HepG2 (cell line): ENCODE data around the gene TH. TPM values are rescaled to one million over a fixed set of nuclear protein-coding genes. Genes with fewer than 3 reads are reported as not detected.

Experiments used
- AHDC1 ChIP-seq: sonication (generic); formaldehyde crosslinking; IDR thresholded peaks from 2 replicates; pipeline ENCODE4 v1.5.1; 2020; ENCODE audit warnings: mild to moderate bottlenecking, missing genetic modification reagents, borderline replicate concordance
- ATF7-NPFF ChIP-seq: sonication (generic); formaldehyde crosslinking; IDR thresholded peaks from 2 replicates; pipeline ENCODE4 v1.8.1; 2023; ENCODE audit warnings: mild to moderate bottlenecking, low read depth, missing genetic modification reagents, moderate library complexity
- ERF ChIP-seq: IDR thresholded peaks from 2 replicates; pipeline ENCODE4 v1.6.1; 2018; ENCODE audit warnings: missing biosample characterization, missing genetic modification reagents
- MYC ChIP-seq: sonication (generic); formaldehyde crosslinking; IDR thresholded peaks from 2 replicates; pipeline ENCODE4 v1.9.0; 2021; ENCODE audit warnings: missing genetic modification reagents, borderline replicate concordance
- NCOA1 ChIP-seq: sonication (generic); formaldehyde crosslinking; IDR thresholded peaks from 2 replicates; pipeline ENCODE4 v1.9.0; 2021; ENCODE audit warnings: missing genetic modification reagents
- RBM39 ChIP-seq: fragments of 200-400 bp; formaldehyde crosslinking; IDR thresholded peaks from one replicate; pipeline ENCODE4 v1.6.1; 2018; ENCODE audit warnings: antibody characterized with exemption, mild to moderate bottlenecking, low read depth, low read length; ENCODE audit not compliant: poor library complexity, severe bottlenecking
- REST ChIP-seq, 2 experiments: IDR thresholded peaks; 2 replicates each; pipeline ENCODE4 v1.6.1; 2011 to 2012; ENCODE audit warnings: low read length in 2 of 2, borderline replicate concordance in 1 of 2, low read depth in 1 of 2, mild to moderate bottlenecking in 1 of 2, moderate library complexity in 1 of 2
- TEAD2 ChIP-seq: sonication (generic); formaldehyde crosslinking; IDR thresholded peaks from 2 replicates; pipeline ENCODE4 v1.9.0; 2021; ENCODE audit warnings: missing genetic modification reagents
- TRAFD1 ChIP-seq: sonication (generic); formaldehyde crosslinking; IDR thresholded peaks from 2 replicates; pipeline ENCODE4 v1.5.1; 2020; ENCODE audit warnings: missing genetic modification reagents, mild to moderate bottlenecking, borderline replicate concordance
- TSC22D2 ChIP-seq: sonication (generic); formaldehyde crosslinking; IDR thresholded peaks from 2 replicates; pipeline ENCODE4 v1.5.1; 2020; ENCODE audit warnings: missing genetic modification reagents, mild to moderate bottlenecking, borderline replicate concordance
- ZFX ChIP-seq: sonication (generic); formaldehyde crosslinking; IDR thresholded peaks from 2 replicates; pipeline ENCODE4 v1.4.0; 2020; ENCODE audit warnings: mild to moderate bottlenecking, low read depth, missing genetic modification reagents, moderate library complexity
- ZNF30 ChIP-seq: sonication (generic); formaldehyde crosslinking; IDR thresholded peaks from 2 replicates; pipeline ENCODE4 v1.5.0; 2020; ENCODE audit warnings: mild to moderate bottlenecking, missing genetic modification reagents
- ZNF576 ChIP-seq: sonication (generic); formaldehyde crosslinking; IDR thresholded peaks from 2 replicates; pipeline ENCODE4 v1.4.0; 2020; ENCODE audit warnings: mild to moderate bottlenecking, missing genetic modification reagents
- ZNF629 ChIP-seq: sonication (generic); formaldehyde crosslinking; conservative IDR thresholded peaks from 2 replicates; pipeline ENCODE4 v1.5.0; 2020; ENCODE audit warnings: missing genetic modification reagents
- ZNF850 ChIP-seq: sonication (generic); formaldehyde crosslinking; conservative IDR thresholded peaks from 2 replicates; pipeline ENCODE4 v1.9.0; 2021; ENCODE audit warnings: mild to moderate bottlenecking, missing genetic modification reagents
- ZNF878 ChIP-seq: sonication (generic); formaldehyde crosslinking; IDR thresholded peaks from 2 replicates; pipeline ENCODE4 v1.8.1; 2023; ENCODE audit warnings: mild to moderate bottlenecking, missing genetic modification reagents, moderate library complexity
- polyA plus RNA-seq, 8 experiments: library from polyadenylated mRNA; depleted of rRNA in 3 of 8; stranded (reverse) in 7 of 8; unstranded in 1 of 8; fragments of >200 nt; fragmentation: Illumina TruSeq in 4 of 8; extraction: Trizol in 4 of 8; gene quantifications; 2 replicates each; pipeline versions ENCODE4 v1.2.1 to v1.2.3, GENCODE V29; 2011 to 2016; ENCODE audit warnings: low read depth in 4 of 8, missing spikeins in 1 of 8, mixed read lengths in 1 of 8; ENCODE audit not compliant: insufficient read depth in 1 of 8
- total RNA-seq, 5 experiments: library from RNA; depleted of rRNA; stranded (reverse); fragments of >200 nt; fragmentation: Illumina TruSeq; extraction: Trizol; gene quantifications; 2 replicates each; pipeline ENCODE4 v1.2.3, GENCODE V29; 2016; ENCODE audit warnings: low read depth in 1 of 5

TH gene
- total and polyA plus RNA-seq, 2 of the 13 experiments (the other 11 are each of a cell fraction or from before 2014, with no cell fraction given) = 0.36 TPM; not detected in 1

- TF ChIP-seq AHDC1 (CRISPR knock-in tag) (0 out of 2 replicates have a peak, but pooled peaks have one; percentile 34), RBM39 (peak; percentile 35), NCOA1 (0 out of 2 replicates have a peak, but pooled peaks have one; percentile 66), ZNF629 (CRISPR knock-in tag) (peak; percentile 72), ZNF30 (CRISPR knock-in tag) (no peak), TRAFD1 (CRISPR knock-in tag) (peak; percentile 49; the same call in 1 of the 2 replicates), MYC (0 out of 2 replicates have a peak, but pooled peaks have one; percentile 6), ZNF576 (0 out of 2 replicates have a peak, but pooled peaks have one; percentile 22), ZNF850 (CRISPR knock-in tag) (0 out of 2 replicates have a peak, but pooled peaks have one; percentile 61), REST (IDR thresholded peaks at IDR 0.05; ENCODE audit: borderline replicate concordance in 1 of 2, low read depth in 1 of 2, low read length in 2 of 2) (no peak), TEAD2 (CRISPR knock-in tag) (no peak), TSC22D2 (CRISPR knock-in tag) (0 out of 2 replicates have a peak, but pooled peaks have one; percentile 36), ATF7-NPFF (CRISPR knock-in tag) (peak; percentile 32), ERF (CRISPR knock-in tag) (peak; percentile 31; the same call in 1 of the 2 replicates), ZFX (CRISPR knock-in tag) (peak; percentile 28; the same call in 1 of the 2 replicates), ZNF878 (CRISPR knock-in tag) (peak; percentile 69)
Observed at GRCh38 chr11:2133241-2134021, 38.2 kb downstream of the TH start (continued).
